GM15510 (cell line): ENCODE results near the gene TGFBR3L.

ENCODE experiments used
- POLR2A ChIP-seq: IDR thresholded peaks from 3 replicates; pipeline ENCODE4 v1.6.1; 2011; ENCODE audit warnings: borderline replicate concordance; ENCODE audit not compliant: insufficient read length; ENCODE audit errors: extremely low read depth

Gene TGFBR3L

DNA sequence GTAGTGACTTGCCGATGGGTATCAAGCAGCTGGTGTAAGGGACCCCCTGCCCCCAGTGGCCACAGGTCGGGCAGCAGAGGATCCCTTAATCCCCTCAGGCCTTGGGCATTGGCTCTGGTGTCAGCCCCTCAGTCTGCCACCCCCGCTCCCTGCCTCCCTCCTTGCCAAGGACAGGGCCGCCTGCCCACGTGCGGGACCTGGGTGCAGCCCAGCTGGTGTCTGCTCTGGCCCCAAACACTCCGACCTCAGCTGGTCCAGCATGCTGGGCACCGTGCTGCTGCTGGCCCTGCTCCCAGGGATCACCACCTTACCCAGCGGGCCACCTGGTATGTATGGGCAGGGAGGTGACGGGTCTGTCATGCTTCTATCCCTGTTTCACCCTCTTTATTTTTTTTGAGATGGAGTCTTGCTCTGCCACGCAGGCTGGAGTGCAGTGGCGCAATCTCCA lies at the start of gene TGFBR3L:
TGFBR3L (plus strand) TSS at position 233 of the 448 bp plus-strand sequence.
- no peak for TF ChIP-seq POLR2A

DNA sequence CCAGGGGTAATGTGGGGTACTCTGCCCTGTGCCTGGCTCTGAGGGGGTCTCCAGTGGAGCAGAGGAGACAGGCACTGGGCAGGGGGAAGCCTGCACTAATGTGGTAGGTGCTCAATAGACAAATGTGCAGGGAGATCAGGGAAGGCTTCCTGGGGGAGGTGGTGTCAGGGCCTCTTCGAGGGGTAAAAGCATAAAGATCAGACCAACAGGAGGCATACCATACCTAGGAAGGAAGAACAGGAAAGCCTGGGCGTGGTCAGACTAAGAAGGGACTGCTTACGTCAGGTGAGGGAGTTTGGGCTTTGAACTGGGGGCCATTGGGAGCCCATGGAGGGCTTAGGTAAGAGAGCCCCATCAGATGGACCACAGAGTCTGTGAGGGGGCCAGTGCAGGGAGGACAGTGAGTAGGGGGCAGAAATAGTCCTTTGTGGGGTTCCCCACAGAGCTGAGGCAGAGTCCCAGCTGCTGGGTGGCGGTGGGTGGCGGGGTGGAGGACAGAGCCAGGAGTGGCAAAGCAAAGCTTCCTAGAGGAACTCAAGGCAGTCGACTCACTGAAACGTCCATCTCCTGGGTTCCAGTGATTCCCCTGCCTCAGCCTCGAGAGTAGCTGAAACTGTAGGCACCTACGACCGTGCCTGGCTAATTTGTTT lies 49.2 kb upstream of the TGFBR3L start:
- TF ChIP-seq POLR2A, result no peak

DNA sequence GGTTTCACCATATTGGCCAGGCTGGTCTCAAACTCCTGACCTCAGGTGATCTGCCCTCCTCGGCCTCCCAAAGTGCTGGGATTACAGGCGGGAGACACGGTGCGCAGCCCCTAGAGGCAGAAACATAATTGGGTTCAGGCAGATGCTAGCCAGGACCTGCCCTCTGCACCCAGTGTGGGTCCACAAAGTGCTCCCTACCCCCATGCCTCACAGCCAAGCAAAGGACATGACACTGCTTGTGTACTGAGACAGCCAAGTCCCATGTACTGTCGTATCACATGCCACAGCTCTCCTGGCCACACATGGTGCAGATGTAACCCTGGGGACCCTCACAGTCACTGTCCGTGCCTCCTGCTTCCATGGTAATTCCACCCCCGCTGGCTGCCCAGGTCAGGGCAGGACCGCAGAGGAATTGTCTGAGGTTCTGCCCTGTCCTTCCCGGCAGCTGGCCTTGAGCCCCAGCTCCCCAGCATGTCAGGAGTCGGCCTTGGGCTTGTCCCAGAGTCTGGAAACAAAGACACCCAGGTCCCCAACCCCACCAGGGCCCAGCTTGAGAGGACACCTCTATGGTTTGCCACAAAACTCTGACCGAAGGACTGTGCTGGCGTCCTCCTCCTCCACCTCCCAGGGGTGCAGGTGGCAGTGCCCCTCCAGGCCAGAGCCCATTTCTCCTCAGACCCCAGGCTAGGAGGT lies 48.1 kb upstream of the TGFBR3L start:
- TF ChIP-seq POLR2A, result no peak

DNA sequence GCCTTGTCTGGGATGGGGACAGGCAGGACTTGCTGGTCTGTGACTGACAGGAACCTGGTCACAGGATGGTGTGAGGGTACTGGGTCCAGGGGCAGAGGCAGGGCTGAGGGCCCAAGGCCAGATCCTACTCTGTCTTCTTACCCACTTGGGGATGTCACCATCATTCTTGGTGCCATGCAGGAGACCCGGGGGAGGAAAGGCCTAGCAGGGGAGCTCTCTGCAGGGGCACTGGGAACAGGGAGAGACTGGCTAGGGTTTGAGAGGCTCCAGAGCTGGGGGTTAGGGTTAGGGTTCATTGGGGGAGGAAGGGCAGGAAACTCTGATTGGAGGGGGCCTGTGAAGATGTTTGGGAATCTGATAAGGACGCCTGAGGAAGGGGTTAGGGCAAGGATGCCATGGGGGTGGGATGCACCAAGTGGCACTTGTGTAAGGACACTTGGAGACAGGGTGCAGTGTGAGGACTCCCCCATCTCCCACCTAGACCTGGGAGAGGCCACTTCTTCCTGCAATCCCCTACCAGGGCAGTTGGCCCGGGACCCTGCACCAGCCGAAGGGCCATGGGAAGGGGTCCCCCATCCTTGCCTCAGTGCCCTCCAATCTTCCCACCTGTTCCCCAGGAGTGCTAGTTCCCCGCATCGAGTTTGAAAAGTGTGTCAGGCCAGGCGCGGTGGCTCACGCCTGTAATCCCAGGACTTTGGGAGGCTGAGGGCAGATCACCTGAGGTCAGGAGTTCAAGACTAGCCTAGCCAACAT lies 47.4 kb upstream of the TGFBR3L start:
- no peak for TF ChIP-seq POLR2A

DNA sequence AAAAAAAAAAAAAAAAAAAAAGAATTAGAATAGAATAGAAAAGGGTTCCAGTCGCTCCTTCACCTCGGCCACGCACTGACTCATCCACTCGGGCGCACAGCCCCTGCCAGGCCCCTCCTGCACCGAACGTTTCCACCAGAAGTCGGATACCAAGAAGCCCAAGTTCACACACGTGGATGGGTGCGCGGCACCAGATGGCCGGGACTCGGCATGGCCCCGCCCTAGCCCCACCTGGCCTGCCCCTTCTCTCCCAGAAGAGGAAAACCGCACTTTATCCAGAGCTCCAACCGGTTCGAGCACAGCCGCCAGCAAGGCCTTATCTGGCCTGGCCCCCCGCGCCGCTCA lies 46.3 kb upstream of the TGFBR3L start:
- TF ChIP-seq POLR2A, result no peak

DNA sequence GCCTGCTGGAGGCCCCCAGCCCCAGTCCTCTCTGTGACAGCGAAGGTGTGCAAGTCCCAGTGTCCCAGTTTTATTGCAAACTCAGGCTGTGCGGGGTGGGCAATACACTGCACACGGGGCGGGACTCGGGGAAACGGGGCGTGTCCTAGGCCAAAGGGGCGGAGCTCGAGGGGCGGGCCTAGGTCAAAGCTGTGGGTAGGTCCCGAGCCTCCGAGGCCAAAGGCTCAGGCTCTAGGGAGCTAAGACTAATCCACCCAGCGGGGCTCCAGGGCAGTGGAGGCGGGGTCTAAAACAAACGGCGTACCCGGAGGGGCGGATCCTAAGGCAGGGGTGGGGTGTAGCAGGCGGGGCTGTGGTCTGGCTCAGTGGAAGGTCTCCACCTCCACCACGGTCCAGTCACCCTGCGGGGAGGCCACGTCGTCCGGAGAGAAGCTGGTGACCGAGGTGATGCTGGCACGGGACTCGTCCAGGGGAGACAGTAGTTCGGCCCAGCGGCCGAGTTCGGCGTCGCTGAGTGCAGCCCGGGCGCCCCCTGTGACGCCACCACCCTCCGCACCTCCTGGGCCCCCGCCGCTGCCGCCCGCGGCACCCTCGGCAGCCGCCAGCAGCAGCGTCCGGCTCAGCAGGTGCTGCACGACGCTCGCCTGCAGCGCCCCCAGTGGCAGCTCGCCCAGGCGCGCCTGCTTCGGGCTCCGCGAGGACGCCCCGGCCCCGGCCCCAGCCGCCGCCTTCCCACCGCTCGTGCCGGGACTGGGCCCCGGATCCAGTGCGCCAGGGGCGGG lies 45.8 kb upstream of the TGFBR3L start:
- TF ChIP-seq POLR2A, result no peak

DNA sequence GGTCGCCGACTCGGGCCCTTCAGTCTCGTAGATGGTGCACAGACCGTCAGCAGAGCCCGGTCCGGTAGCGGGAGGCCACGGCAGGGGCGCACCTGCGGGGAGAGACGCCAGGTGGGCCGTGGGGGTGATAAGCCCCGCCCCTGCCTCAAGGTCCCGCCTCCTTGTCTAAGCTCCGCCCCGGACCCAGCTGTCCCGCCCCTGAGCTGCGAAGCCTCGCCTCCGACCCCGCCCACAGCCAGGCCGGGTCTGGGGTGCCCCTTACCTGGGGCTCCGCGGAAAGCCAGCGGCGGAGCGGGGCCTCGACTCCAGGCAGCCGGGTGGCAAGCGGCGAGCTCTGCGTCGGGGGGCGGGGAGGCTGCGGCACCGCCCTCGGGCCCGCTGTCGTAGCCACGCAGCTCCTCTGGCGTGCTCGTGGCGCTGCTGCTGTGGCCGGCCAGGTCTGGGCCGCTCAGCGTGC lies 45.1 kb upstream of the TGFBR3L start:
- TF ChIP-seq POLR2A, result no peak

DNA sequence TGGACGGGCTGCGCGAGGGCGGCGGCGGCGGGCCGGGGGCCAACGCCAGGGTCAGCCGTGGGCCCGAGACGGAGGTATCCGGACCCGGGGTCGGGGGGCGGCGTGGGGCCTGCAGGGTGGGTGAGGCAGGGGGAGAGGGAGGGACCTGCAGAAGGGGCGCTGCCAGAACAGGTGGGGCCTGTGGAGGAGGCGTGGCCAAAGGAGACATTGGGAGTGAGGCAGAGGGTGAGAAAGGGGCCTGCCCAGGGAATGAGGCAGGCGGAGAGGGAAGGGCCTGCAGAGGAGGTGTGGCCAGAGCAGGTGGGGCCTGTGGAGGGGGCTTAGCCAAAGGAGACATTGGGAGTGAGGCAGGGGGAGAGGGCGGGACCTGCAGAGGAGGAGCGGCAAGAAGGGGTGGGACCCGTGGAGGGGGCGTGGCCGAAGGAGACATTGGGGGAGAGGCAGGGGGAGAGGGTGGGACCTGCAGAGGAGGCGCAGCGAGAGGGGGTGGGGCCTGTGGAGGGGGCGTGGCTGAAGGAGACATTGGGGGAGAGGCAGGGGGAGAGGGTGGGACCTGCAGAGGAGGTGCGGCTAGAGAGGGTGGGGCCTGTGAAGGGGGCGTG lies 44.6 kb upstream of the TGFBR3L start:
- no peak for TF ChIP-seq POLR2A

DNA sequence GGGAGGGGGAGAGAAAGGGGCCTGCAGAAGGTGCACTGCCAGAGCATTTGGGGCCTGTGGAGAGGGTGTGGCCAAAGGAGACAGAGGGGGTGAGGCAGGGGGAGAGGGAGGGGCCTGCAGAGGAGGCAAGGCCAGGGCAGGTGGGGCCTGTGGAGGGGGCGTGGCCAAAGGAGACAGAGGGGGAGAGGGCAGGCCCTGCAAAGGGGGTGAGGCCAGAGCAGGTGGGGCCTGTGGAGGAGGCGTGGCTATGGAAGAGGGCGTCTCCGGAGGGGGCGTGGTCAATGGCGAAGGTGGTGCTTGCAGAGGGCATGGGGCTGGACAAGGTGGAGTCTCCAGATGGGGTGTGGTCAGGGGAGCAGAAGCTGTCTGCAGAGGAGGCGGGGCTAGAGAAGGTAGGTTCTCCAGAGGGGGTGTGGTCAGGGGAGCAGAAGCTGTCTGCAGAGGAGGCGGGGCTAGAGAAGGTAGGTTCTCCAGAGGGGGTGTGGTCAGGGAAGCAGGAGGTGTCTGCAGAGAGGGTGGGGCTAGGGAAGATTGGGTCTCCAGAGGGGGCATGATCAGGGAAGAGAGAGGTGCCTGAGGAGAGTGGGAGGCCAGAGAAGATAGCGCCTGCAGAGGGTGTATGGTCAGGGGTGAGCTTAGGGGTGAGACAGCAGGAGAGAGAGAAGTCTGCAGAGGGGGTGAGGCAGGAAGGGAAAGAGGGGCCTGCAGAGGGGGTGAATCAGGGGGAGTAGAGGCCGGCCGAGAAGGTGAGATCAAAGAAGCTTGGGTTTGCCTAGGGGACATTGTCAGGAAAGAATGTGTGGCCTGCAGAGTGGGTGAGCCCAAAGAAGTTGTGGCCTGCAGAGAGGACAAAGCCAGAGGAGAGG lies 43.8 kb upstream of the TGFBR3L start:
- TF ChIP-seq POLR2A, result no peak

DNA sequence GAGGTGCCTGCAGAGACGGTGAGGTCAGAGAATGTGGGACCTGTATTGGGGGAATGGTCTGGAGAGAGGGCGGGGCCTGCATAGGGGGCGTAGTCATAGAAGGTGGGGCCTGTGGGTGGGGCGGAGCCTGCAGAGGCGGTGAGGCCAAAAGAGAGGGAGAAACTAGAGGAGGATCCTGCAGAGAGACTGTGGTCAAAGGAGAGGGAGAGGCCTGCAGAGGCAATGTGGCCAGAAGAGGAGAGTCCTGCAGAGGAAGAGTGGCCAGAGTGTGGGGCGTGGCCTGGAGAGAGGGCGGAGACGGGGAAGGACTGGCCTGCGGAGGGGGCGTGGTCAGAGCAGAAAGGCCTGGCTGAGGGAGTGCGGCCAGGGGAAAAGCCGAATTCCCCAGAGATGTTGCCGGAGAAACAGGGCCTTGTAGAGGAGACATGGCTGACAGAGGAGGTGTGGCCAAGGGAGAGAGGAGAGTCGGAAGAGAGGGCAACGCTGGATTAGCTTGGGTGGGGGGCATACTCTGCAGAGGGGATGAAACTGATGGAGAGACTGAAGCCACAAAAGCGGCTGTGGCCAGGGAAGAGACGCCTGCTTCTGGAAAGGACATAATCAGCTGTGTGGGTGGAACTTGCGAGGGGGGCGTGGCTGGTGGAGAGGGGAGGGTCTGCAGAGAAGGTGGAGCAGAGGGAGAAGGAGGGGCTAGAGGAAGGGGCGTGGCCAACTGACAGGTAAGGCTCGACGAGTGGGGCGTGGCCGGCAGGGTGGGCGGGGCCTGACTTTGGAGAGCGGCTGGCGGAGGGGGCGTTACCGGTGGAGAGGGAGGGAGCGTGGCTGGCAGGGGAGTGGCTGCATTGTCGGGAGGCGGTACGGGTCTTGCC lies 43.0 kb upstream of the TGFBR3L start:
- TF ChIP-seq POLR2A, result no peak

DNA sequence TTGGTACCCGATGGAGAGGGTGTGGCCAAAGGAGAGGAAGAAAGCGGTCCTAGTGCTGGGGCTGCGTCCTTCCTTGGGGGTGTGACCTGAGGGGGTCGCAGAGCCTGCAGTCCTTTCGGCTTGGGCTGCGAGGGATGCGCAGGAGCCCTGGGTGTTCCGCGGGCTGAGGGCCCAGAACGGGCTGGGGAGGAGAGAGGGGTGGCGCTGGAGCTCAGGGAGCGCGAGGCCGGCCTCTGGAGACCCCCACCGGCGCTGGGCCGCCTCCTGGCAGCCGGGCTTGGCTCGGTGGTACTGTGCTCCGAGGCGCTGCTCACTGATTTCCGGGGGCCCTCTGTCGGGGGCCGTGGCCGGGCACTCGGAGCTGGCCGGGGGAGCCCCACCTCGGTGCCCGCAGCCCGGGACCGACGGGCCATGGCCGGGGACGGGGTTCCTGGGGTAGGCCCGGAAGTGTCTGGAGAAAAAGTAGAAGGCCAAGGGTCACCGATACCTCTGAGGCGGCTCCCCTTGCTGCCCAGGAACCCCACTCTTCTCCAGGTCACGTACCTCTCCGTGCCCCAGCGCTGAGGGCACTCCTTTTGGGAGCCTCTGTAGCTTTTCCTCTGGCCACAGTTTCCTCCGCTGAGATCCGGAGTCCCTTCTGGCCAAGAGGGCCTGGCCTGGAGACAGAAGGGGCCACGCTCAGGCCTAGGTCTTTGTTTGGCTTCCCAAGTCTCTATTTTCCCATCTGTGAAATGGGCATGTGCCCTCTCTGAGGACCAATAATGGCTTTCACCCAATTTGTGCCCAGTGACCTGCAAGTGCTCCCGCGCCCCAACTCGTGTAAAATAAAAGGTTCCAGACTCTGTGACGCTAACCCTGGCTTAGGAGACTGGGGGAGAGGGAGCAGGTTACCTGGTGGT lies 42.1 kb upstream of the TGFBR3L start:
- no peak for TF ChIP-seq POLR2A
